ENCODE data around the gene TAGLN3.

TAGLN3 gene

GRCh38 chr3:112038863-112039262 lies 40.1 kb downstream of the TAGLN3 start:
- Histone ChIP-seq H3K4me3 (ENCODE audit: low read length) (peak overlapping the region; percentile 43), H3K9ac (ENCODE audit: low read length) (no peak overlapping the region), H2AFZ (ENCODE audit: low read depth, low read length) (peak overlapping the region; percentile 52), H3K4me1 (ENCODE audit: low read length) (peaks cover 21% of the 10 kb centered on the region), H3K79me2 (ENCODE audit: low read length) (no peaks in the 10 kb centered on the region), H3K36me3 (replicated peaks; ENCODE audit: low read depth, low read length) (no peaks in the 10 kb centered on the region), H3K9me3 (ENCODE audit: insufficient read depth, low read length) (no peaks in the 10 kb centered on the region), H3K27me3 (ENCODE audit: low read depth, low read length) (no peaks in the 10 kb centered on the region), H3K4me2 (ENCODE audit: low read length) (peak overlapping the region; percentile 69), H3K27ac (ENCODE audit: low read length) (no peak overlapping the region), H4K20me1 (ENCODE audit: insufficient read depth, low read length) (no peaks in the 10 kb centered on the region)
- TF ChIP-seq EZH2phosphoT487 (IDR thresholded peaks at IDR 0.05; ENCODE audit: low read depth): no peak
- no peak for TF ChIP-seq CTCF (IDR thresholded peaks at IDR 0.05; ENCODE audit: low read depth, low read length)

DNA sequence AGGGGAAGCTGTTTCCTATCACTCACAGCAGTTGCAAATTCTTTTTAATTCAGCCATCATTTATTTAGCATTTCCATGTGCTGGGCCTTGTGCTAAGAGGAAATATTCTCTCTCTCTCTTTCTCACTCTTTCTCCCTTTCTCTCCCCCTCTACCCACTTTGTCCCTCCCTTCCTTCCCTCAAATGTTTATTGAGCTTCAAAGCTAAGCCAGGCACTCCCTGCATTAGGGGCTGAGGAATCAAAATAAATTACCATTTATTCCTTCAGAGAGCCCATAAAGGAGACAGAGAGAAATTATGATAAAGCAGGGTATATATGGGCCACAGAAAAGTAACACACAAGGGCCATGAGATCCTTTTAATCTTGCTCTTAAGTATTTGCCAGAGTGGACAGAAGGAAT lies 42.6 kb downstream of the TAGLN3 start:
- H3K27me3 ChIP-seq (ENCODE audit: low read depth, low read length): no peaks in the 10 kb centered on the region
- H3K9ac ChIP-seq (ENCODE audit: low read length): no peak overlapping the region
- no peak for TF ChIP-seq CTCF (IDR thresholded peaks at IDR 0.05; ENCODE audit: low read depth, low read length)
- TF ChIP-seq EZH2phosphoT487 (IDR thresholded peaks at IDR 0.05; ENCODE audit: low read depth): no peak
- H3K79me2 ChIP-seq (ENCODE audit: low read length): no peaks in the 10 kb centered on the region
- H4K20me1 ChIP-seq (ENCODE audit: insufficient read depth, low read length): no peaks in the 10 kb centered on the region
- peaks cover 21% of the 10 kb centered on the region for H3K4me1 ChIP-seq (ENCODE audit: low read length)
- H2AFZ ChIP-seq (ENCODE audit: low read depth, low read length): no peak overlapping the region
- no peak overlapping the region for H3K27ac ChIP-seq (ENCODE audit: low read length)
- H3K9me3 ChIP-seq (ENCODE audit: insufficient read depth, low read length): no peaks in the 10 kb centered on the region
- H3K36me3 ChIP-seq (replicated peaks; ENCODE audit: low read depth, low read length): no peaks in the 10 kb centered on the region
- no peak overlapping the region for H3K4me3 ChIP-seq (ENCODE audit: low read length)
- no peak overlapping the region for H3K4me2 ChIP-seq (ENCODE audit: low read length)

GRCh38 chr3:112042842-112043280 lies 44.1 kb downstream of the TAGLN3 start:
- H3K79me2 ChIP-seq (ENCODE audit: low read length): no peaks in the 10 kb centered on the region
- H3K36me3 ChIP-seq (replicated peaks; ENCODE audit: low read depth, low read length): no peaks in the 10 kb centered on the region
- no peak overlapping the region for H3K9ac ChIP-seq (ENCODE audit: low read length)
- H4K20me1 ChIP-seq (ENCODE audit: insufficient read depth, low read length): no peaks in the 10 kb centered on the region
- peak overlapping the region; percentile 92; the same call in 1 of the 2 replicates for H2AFZ ChIP-seq (ENCODE audit: low read depth, low read length)
- peak overlapping the region; percentile 57; the same call in 1 of the 2 replicates for H3K4me2 ChIP-seq (ENCODE audit: low read length)
- no peak overlapping the region for H3K27ac ChIP-seq (ENCODE audit: low read length)
- H3K4me3 ChIP-seq (ENCODE audit: low read length): peak overlapping the region; percentile 48; the same call in 1 of the 2 replicates
- peaks cover 24% of the 10 kb centered on the region for H3K4me1 ChIP-seq (ENCODE audit: low read length)
- TF ChIP-seq CTCF (IDR thresholded peaks at IDR 0.05; ENCODE audit: low read depth, low read length) (no peak), EZH2phosphoT487 (IDR thresholded peaks at IDR 0.05; ENCODE audit: low read depth) (no peak)
- H3K27me3 ChIP-seq (ENCODE audit: low read depth, low read length): no peaks in the 10 kb centered on the region
- no peaks in the 10 kb centered on the region for H3K9me3 ChIP-seq (ENCODE audit: insufficient read depth, low read length)

- Histone ChIP-seq H3K4me1 (ENCODE audit: low read length) (peaks cover 17% of the 10 kb centered on the region), H3K9ac (ENCODE audit: low read length) (peak overlapping the region; percentile 25), H3K27me3 (ENCODE audit: low read depth, low read length) (no peaks in the 10 kb centered on the region), H3K9me3 (ENCODE audit: insufficient read depth, low read length) (no peaks in the 10 kb centered on the region), H3K4me2 (ENCODE audit: low read length) (peak overlapping the region; percentile 57), H2AFZ (ENCODE audit: low read depth, low read length) (peak overlapping the region; percentile 92), H4K20me1 (ENCODE audit: insufficient read depth, low read length) (no peaks in the 10 kb centered on the region), H3K79me2 (ENCODE audit: low read length) (no peaks in the 10 kb centered on the region), H3K27ac (ENCODE audit: low read length) (no peak overlapping the region), H3K36me3 (replicated peaks; ENCODE audit: low read depth, low read length) (no peaks in the 10 kb centered on the region), H3K4me3 (ENCODE audit: low read length) (peak overlapping the region; percentile 48)
- no peak for TF ChIP-seq EZH2phosphoT487 (IDR thresholded peaks at IDR 0.05; ENCODE audit: low read depth)
- peak; percentile 93 for TF ChIP-seq CTCF (IDR thresholded peaks at IDR 0.05; ENCODE audit: low read depth, low read length)
Measured at GRCh38 chr3:112043621-112044201, 45.0 kb downstream of the TAGLN3 start.

All from OCI-LY3 (cell line).